HepG2 (cell line): Measurements from ENCODE around the gene PACS1. TPM values are rescaled to one million over a fixed set of nuclear protein-coding genes. Genes with fewer than 3 reads are reported as not detected.

Experiments
- ETV6 ChIP-seq: sonication (generic); formaldehyde crosslinking; conservative IDR thresholded peaks from 2 replicates; pipeline ENCODE4 v1.4.0; 2020; ENCODE audit warnings: missing genetic modification reagents
- FOXA3 ChIP-seq: IDR thresholded peaks from 2 replicates; pipeline ENCODE4 v1.6.1; 2016; ENCODE audit warnings: missing genetic modification reagents, missing compliant biosample characterization
- MYNN ChIP-seq: sonication (generic); formaldehyde crosslinking; IDR thresholded peaks from 2 replicates; pipeline ENCODE4 v1.4.0; 2020; ENCODE audit warnings: mild to moderate bottlenecking, low read depth, missing genetic modification reagents
- NCOA1 ChIP-seq: sonication (generic); formaldehyde crosslinking; IDR thresholded peaks from 2 replicates; pipeline ENCODE4 v1.9.0; 2021; ENCODE audit warnings: missing genetic modification reagents
- PRDM10 ChIP-seq: sonication (generic); formaldehyde crosslinking; IDR thresholded peaks from 2 replicates; pipeline ENCODE4 v1.4.0; 2020; ENCODE audit warnings: low read depth, missing genetic modification reagents
- TBX3 ChIP-seq: fragments of 450-650 bp; IDR thresholded peaks from 2 replicates; pipeline ENCODE4 v1.6.1; 2017; ENCODE audit warnings: antibody characterized with exemption, mild to moderate bottlenecking, inconsistent platforms, borderline replicate concordance
- THYN1 ChIP-seq: sonication (generic); formaldehyde crosslinking; IDR thresholded peaks from 2 replicates; pipeline ENCODE4 v1.8.1; 2023; ENCODE audit warnings: low read depth, mild to moderate bottlenecking, moderate library complexity, missing genetic modification reagents, borderline replicate concordance
- ZNF18 ChIP-seq: sonication (generic); formaldehyde crosslinking; IDR thresholded peaks from 2 replicates; pipeline ENCODE4 v1.8.0; 2022; ENCODE audit warnings: mild to moderate bottlenecking, missing genetic modification reagents; ENCODE audit not compliant: insufficient replicate concordance
- ZNF512B ChIP-seq: sonication (generic); formaldehyde crosslinking; IDR thresholded peaks from 2 replicates; pipeline ENCODE4 v1.5.1; 2020; ENCODE audit warnings: missing genetic modification reagents, mild to moderate bottlenecking, borderline replicate concordance
- ZNF629 ChIP-seq: sonication (generic); formaldehyde crosslinking; conservative IDR thresholded peaks from 2 replicates; pipeline ENCODE4 v1.5.0; 2020; ENCODE audit warnings: missing genetic modification reagents
- polyA plus RNA-seq, 8 experiments: library from polyadenylated mRNA; depleted of rRNA in 3 of 8; stranded (reverse) in 7 of 8; unstranded in 1 of 8; fragments of >200 nt; fragmentation: Illumina TruSeq in 4 of 8; extraction: Trizol in 4 of 8; gene quantifications; 2 replicates each; pipeline versions ENCODE4 v1.2.1 to v1.2.3, GENCODE V29; 2011 to 2016; ENCODE audit warnings: low read depth in 4 of 8, missing spikeins in 1 of 8, mixed read lengths in 1 of 8; ENCODE audit not compliant: insufficient read depth in 1 of 8
- total RNA-seq, 5 experiments: library from RNA; depleted of rRNA; stranded (reverse); fragments of >200 nt; fragmentation: Illumina TruSeq; extraction: Trizol; gene quantifications; 2 replicates each; pipeline ENCODE4 v1.2.3, GENCODE V29; 2016; ENCODE audit warnings: low read depth in 1 of 5
- TF ChIP-seq, protein P1 (sequence below): sonication (generic); formaldehyde crosslinking; IDR thresholded peaks from 2 replicates; pipeline ENCODE4 v1.5.1; 2020; ENCODE audit warnings: mild to moderate bottlenecking, missing genetic modification reagents, borderline replicate concordance

PACS1 gene
- total and polyA plus RNA-seq, 2 of the 13 experiments (the other 11 are each of a cell fraction or from before 2014, with no cell fraction given): 7.6 to 8.6 TPM

- TF ChIP-seq PRDM10 (CRISPR knock-in tag) (no peak), MYNN (CRISPR knock-in tag) (peak; percentile 99), ZNF18 (CRISPR knock-in tag) (no peak), NCOA1 (CRISPR knock-in tag) (no peak), THYN1 (CRISPR knock-in tag) (no peak), ETV6 (CRISPR knock-in tag) (no peak), ZNF629 (CRISPR knock-in tag) (no peak), TBX3 (no peak), ZNF512B (CRISPR knock-in tag) (0 out of 2 replicates have a peak, but pooled peaks have one; percentile 46), FOXA3 (peak; percentile 46; the same call in 1 of the 2 replicates)
- TF ChIP-seq, protein P1, sequence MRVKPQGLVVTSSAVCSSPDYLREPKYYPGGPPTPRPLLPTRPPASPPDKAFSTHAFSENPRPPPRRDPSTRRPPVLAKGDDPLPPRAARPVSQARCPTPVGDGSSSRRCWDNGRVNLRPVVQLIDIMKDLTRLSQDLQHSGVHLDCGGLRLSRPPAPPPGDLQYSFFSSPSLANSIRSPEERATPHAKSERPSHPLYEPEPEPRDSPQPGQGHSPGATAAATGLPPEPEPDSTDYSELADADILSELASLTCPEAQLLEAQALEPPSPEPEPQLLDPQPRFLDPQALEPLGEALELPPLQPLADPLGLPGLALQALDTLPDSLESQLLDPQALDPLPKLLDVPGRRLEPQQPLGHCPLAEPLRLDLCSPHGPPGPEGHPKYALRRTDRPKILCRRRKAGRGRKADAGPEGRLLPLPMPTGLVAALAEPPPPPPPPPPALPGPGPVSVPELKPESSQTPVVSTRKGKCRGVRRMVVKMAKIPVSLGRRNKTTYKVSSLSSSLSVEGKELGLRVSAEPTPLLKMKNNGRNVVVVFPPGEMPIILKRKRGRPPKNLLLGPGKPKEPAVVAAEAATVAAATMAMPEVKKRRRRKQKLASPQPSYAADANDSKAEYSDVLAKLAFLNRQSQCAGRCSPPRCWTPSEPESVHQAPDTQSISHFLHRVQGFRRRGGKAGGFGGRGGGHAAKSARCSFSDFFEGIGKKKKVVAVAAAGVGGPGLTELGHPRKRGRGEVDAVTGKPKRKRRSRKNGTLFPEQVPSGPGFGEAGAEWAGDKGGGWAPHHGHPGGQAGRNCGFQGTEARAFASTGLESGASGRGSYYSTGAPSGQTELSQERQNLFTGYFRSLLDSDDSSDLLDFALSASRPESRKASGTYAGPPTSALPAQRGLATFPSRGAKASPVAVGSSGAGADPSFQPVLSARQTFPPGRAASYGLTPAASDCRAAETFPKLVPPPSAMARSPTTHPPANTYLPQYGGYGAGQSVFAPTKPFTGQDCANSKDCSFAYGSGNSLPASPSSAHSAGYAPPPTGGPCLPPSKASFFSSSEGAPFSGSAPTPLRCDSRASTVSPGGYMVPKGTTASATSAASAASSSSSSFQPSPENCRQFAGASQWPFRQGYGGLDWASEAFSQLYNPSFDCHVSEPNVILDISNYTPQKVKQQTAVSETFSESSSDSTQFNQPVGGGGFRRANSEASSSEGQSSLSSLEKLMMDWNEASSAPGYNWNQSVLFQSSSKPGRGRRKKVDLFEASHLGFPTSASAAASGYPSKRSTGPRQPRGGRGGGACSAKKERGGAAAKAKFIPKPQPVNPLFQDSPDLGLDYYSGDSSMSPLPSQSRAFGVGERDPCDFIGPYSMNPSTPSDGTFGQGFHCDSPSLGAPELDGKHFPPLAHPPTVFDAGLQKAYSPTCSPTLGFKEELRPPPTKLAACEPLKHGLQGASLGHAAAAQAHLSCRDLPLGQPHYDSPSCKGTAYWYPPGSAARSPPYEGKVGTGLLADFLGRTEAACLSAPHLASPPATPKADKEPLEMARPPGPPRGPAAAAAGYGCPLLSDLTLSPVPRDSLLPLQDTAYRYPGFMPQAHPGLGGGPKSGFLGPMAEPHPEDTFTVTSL (CRISPR knock-in tag): no peak
Measured at GRCh38 chr11:66282468-66283455, 212.7 kb downstream of the PACS1 start (continued).
